Colon (tissue), 2 donors: Measurements from ENCODE around the gene ECHDC1.
"Not testable (repeated sequence)": the region's sequence is repeated elsewhere in the genome, so short reads cannot be mapped to it uniquely, and the experiment has no call there.

Experiments used
- FAIRE-seq: peaks from 2 replicates; lab custom pipeline; 2012; peaks lifted over from hg19 to GRCh38; lab: Jason Lieb, UNC
- donor health status: control.
- donor health status: control.

ECHDC1 gene, protein sequence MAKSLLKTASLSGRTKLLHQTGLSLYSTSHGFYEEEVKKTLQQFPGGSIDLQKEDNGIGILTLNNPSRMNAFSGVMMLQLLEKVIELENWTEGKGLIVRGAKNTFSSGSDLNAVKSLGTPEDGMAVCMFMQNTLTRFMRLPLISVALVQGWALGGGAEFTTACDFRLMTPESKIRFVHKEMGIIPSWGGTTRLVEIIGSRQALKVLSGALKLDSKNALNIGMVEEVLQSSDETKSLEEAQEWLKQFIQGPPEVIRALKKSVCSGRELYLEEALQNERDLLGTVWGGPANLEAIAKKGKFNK

GRCh38 chr6:127342946-127343808 is at the start of gene ECHDC1:
Gene ECHDC1, minus strand, starts transcription at chr6:127343609. Its CDS starts 12,581 bp downstream, at chr6:127331028.
- FAIRE-seq, result no peak

- no peak for FAIRE-seq
Measured at GRCh38 chr6:127392301-127392700, 48.9 kb upstream of the ECHDC1 start.

DNA sequence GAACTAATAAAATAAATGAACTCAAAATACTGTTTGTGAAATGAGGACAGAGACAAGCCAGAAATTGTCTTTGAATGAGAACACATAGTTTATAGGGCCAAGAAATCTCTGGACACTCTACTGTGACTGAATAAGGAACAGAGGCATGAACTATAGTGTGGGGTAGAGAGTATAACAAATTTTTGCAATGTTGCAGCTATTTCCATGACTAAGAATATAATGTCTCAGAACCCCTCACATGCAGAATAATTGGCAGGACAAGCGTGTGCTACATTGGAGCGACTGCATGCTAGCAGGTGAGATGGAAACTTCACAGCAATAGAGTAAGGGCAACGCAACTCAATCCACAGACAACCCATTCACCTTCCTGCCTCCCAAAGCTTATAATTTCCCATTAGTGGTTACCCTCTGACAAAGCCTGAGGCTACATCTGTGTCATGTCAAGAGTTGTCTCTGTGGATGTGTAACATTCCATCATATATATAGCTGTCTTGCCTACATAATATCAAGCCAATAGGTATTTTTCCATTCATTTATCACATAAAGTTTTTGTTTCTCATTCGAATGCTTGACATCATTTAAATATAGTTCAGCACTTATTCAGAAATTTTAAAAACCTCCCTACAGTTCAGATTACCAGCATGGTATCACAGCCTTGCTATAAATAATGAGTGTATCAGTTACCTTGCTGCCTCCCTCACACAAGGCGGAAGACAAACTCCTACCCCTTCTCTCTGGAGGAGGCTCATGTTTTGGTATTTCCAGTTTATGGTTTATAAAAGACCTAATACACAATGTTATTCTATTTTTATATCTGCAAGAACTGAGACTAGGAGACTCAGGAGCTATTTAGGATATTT is 47.9 kb upstream of the ECHDC1 start:
- FAIRE-seq, result no peak

- FAIRE-seq, result no peak
Measured at GRCh38 chr6:127389706-127390105, 46.3 kb upstream of the ECHDC1 start.

DNA sequence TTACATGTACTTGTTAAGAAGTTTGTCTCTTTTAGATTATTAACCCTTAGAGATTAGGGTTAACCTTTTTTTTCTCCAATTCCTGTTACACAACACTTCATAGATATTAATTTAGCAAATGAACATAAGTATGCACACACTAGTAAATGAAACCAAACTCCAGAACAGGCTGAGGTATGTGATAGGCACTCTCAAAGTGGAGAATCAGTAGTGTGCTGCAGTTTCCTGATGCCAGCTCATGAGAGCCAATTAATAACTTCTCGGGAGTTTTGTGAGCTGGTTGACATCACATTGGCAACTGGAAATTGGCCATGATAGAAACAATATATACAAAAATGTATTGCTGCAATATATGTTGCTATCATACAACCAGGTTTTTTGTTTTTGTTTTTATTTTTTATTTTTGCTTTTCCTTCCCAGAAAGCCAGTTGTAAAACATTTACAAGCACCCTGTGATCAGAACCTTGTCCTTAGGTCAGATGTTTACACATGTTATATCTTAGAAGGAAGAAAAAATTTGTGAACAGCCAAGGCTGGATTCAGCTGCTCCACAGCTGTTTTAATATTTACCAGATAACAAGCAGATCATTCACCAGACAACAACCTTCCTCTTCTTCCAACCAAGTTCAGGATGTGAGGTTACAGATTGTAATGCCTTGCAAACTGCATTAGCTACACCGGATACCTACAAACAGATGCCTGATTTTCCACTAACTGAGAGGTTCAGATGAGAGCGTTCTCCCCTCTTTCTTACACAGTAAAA is 42.4 kb upstream of the ECHDC1 start:
- no peak for FAIRE-seq

DNA sequence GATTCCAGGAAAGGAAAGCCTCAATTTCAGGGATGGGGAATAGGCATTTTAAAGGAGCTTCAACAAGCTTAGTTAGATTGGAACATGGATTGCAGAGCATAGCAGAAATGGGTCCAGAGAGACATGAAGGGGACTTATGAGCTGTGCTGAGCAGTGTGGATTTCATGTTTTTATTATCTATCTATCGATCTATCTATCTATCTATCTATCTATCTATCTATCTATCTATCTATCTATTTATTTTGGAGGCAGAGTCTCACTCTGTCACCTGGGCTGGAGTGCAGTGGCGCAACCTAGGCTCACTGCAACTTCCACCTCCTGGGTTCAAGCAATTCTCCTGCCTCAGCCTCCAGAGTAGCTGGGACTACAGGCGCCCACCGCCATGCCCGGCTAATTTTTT is 41.4 kb upstream of the ECHDC1 start:
- not testable (repeated sequence) for FAIRE-seq

GRCh38 chr6:127383988-127384387 is 40.6 kb upstream of the ECHDC1 start:
- no peak for FAIRE-seq

GRCh38 chr6:127382413-127382812 is 39.0 kb upstream of the ECHDC1 start:
- FAIRE-seq, result no peak

GRCh38 chr6:127381384-127381783 is 38.0 kb upstream of the ECHDC1 start:
- FAIRE-seq, result no peak

DNA sequence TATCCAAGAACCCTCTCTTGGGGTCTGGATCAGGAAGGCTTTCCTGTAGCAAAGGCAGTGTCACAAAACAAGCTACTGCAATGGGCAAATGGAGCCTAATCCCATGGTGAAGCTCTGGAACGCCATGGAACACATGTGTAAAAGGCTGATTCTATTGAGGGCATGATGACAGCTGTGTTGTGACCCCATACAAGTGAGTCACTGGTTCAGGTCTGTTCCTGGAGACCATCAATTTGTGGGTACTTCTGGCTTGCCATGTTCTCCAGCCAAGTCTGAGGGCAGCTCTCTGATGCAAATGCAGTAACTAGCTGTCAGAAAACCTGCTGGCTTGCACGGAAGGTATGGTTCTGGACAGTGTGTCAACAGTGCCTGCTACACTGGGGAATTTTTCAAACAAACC is 33.3 kb upstream of the ECHDC1 start:
- no peak for FAIRE-seq

- FAIRE-seq, result no peak
Measured at GRCh38 chr6:127367023-127367375, 23.6 kb upstream of the ECHDC1 start.

DNA sequence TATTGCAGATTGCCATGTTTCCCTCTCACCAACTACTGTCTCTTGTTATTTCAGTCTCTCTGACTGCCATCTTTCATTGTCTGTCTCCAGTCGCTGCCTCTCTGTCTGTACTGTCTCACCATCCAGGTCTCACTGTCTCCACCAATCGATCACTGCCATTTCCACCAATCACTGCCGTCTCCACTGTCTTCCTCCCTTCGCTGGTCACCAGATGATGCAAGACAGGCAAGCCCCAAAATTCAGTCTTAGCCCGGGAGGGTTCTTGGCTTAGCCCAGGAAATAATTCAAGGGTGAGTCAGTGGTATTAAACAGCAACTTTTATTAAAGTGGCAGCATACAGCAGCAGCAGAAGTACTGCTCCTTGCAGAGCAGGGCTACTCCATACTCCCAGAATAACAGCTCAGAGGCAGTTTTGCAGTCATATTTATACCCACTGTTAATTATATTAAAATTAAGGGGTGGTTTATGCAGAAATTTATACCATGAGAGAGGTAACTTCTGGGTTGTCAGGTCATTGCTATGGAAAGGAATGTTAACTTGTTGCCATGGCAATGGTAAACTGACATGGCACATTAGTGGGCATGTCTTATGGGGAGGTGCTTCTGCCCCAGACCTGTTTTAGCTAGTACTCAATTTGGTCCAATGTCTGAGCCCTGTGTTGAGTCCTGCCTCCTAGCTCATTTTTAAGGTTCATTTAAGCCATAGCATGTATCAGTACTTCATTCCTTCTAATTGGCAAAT is 23.0 kb upstream of the ECHDC1 start:
- FAIRE-seq, result no peak

GRCh38 chr6:127365874-127366273 is 22.5 kb upstream of the ECHDC1 start:
- no peak for FAIRE-seq

- peak; percentile 31 for FAIRE-seq
Measured at GRCh38 chr6:127352524-127352923, 9.1 kb upstream of the ECHDC1 start.

DNA sequence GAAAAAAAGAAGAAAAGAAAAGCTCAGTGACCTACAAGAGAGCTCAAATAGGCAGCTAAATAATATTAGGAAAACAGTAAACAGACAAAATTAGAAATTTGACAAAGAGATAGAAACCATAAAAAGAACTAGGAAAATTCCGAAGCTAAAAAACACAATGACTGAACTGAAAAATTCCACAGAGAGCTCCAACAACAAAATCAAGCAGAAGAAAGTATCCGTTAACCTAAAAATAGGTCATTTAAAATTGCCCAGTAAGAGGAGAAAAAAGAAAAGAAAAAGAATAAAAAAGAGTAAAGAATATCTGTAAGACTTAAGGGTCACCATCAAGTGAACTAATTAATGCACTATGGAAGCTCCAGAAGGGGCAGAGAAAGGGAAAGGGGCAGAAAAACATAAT is 6.6 kb upstream of the ECHDC1 start:
- FAIRE-seq, result no peak

- no peak for FAIRE-seq
Measured at GRCh38 chr6:127348028-127348661, 4.7 kb upstream of the ECHDC1 start.

DNA sequence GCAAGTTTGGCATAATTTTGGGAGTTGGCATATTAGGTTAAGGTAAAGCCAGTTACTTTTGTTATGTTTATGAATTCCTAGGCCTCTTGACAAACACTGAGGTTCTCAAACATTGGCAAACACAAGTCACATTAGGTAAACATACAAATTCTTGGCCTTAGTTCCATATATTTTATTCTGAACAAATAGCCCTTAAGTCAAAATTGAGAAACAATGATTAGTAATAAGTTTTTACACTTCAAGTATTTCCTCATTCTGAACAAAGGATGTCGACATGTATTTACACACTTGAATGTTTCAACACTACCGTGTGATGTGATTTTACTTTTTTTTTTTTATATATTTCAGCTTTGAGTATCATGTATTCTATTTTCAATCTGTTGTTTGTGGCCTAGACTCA is 3.8 kb upstream of the ECHDC1 start:
- no peak for FAIRE-seq

GRCh38 chr6:127345521-127345920 is 2.1 kb upstream of the ECHDC1 start:
- no peak for FAIRE-seq

DNA sequence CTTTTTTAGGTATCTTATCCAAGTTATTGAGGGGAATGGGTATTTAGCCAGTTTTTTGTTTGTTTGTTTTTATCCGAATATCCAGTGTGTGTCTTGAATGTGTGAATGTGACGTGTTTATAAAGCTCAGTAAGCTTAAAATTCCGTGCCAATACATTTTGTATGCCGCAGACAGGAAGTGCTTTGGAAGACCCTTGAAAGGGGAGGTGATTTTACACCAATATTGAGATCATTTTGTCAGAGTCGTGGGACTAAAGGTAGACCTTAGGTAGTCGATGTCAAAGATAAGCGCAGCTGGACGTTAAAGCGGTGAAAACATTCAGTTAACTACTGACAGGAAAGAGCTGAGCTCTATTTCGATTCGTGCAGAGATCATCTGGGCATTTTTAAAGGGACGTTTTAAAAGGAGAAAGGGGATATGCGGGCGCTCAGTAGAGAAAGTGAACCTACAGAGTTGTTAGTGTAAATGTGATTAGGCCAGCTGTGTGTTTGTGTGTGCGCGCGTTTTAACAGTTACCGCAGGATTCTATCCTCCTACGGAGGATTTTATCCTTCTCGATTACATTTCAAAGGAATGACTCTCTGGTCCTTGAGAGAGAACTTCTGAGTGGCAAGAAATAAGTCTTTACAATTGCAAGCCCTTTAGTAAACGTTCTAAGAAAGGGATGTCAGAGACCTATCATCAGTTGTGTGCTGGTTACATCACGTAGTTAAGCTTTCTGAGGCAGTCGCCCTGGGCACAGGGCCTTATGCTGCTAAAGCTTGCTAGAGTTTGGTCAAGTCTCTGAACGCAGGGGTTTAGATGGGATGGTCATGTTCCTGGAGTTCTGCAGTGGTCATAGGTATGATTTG is 625 bp upstream of the ECHDC1 start:
- no peak for FAIRE-seq
